IgD-negative memory B cell (primary cell): ENCODE data around the gene RNPC3. TPM values are rescaled to one million over a fixed set of nuclear protein-coding genes. Genes with fewer than 3 reads are reported as not detected.
"Not testable (repeated sequence)": the region's sequence is repeated elsewhere in the genome, so short reads cannot be mapped to it uniquely, and the experiment has no call there.

Experiments used
- H3K27ac Mint-ChIP-seq, 3 donors: one replicate each; pipeline ENCODE4 v1.8.0; 2020 to 2022; ENCODE audit warnings: mild to moderate bottlenecking in 3 of 3, mixed read lengths in 3 of 3, moderate library complexity in 1 of 3
- H3K27me3 Mint-ChIP-seq: one replicate; pipeline ENCODE4 v1.8.0; 2021; ENCODE audit warnings: mixed read lengths
- H3K36me3 Mint-ChIP-seq: one replicate; pipeline ENCODE4 v1.8.0; 2020; ENCODE audit warnings: mild to moderate bottlenecking, mixed read lengths
- H3K4me1 Mint-ChIP-seq, 3 donors: one replicate each; pipeline ENCODE4 v1.8.0; 2020 to 2022; ENCODE audit warnings: mixed read lengths in 3 of 3, mild to moderate bottlenecking in 1 of 3
- H3K4me3 Mint-ChIP-seq, 4 donors: one replicate each; pipeline ENCODE4 v1.8.0; 2020 to 2022; ENCODE audit warnings: mild to moderate bottlenecking in 4 of 4, mixed read lengths in 4 of 4, moderate library complexity in 3 of 4
- H3K9me3 Mint-ChIP-seq, 3 donors: one replicate each; pipeline ENCODE4 v1.8.0; 2020 to 2021; ENCODE audit warnings: mixed read lengths in 3 of 3, mild to moderate bottlenecking in 1 of 3
- polyA plus RNA-seq: library from polyadenylated mRNA; unstranded; fragments of 300-500 nt; fragmentation: Illumina TruSeq; gene quantifications from one replicate; pipeline ENCODE4 v1.2.3, GENCODE V29; 2021

RNPC3 gene
- polyA plus RNA-seq, 1 donor from 2014 or later = 18.3 TPM

- Mint-ChIP-seq H3K27ac (no peak overlapping the region), H3K27me3 (no peaks in the 10 kb centered on the region), H3K4me1 (no peaks in the 10 kb centered on the region), H3K9me3 (peaks cover 0 to 4% (median 4%) of the 10 kb centered on the region in 3 donors), H3K4me3 (no peak overlapping the region), H3K36me3 (peaks cover 4% of the 10 kb centered on the region)
Measured at GRCh38 chr1:103582464-103582863, 57.0 kb downstream of the RNPC3 start.

- Mint-ChIP-seq H3K27ac (no peak overlapping the region), H3K9me3 (peaks cover 1 to 9% (median 4%) of the 10 kb centered on the region in 3 donors)
Measured at GRCh38 chr1:103583887-103584286, 58.4 kb downstream of the RNPC3 start.

GRCh38 chr1:103584537-103584936 lies 59.0 kb downstream of the RNPC3 start:
- Mint-ChIP-seq H3K27me3 (no peaks in the 10 kb centered on the region), H3K4me3 (no peak overlapping the region), H3K9me3 (peaks cover 1 to 14% (median 4%) of the 10 kb centered on the region in 3 donors), H3K4me1 (no peaks in the 10 kb centered on the region), H3K36me3 (peaks cover 4% of the 10 kb centered on the region), H3K27ac (no peak overlapping the region)

More at GRCh38 chr1:103583887-103584286, 58.4 kb downstream of the RNPC3 start:
- Mint-ChIP-seq H3K27me3 (no peaks in the 10 kb centered on the region), H3K4me3 (no peak overlapping the region), H3K36me3 (peaks cover 4% of the 10 kb centered on the region), H3K4me1 (no peaks in the 10 kb centered on the region)

- H3K36me3 Mint-ChIP-seq, H3K27ac Mint-ChIP-seq: not testable (repeated sequence)
Measured at GRCh38 chr1:103602740-103603139, 77.2 kb downstream of the RNPC3 start.

More at GRCh38 chr1:103602740-103603139, 77.2 kb downstream of the RNPC3 start:
- H3K4me1 Mint-ChIP-seq, H3K27me3 Mint-ChIP-seq, H3K4me3 Mint-ChIP-seq, H3K9me3 Mint-ChIP-seq: not testable (repeated sequence)

Other genes starting within 250 kb of the RNPC3 start
- 2.7 TPM for gene AMY2B, start 45.9 kb downstream of the RNPC3 start, polyA plus RNA-seq
- not detected for gene AMY2A, start 91.7 kb downstream of the RNPC3 start, polyA plus RNA-seq
- not detected for gene AMY1A, start 130.1 kb downstream of the RNPC3 start, polyA plus RNA-seq
- not detected for gene AMY1B, start 170.5 kb downstream of the RNPC3 start, polyA plus RNA-seq
- gene AMY1C, start 224.2 kb downstream of the RNPC3 start, polyA plus RNA-seq = not detected